GM12865 (cell line): Measurements from ENCODE around the gene SEMA6C.
"Not testable (repeated sequence)": the region's sequence is repeated elsewhere in the genome, so short reads cannot be mapped to it uniquely, and the experiment has no call there.

Experiments used
- DNase-seq: peaks from one replicate; pipeline ENCODE4 v3.0.0; 2010; ENCODE audit warnings: low read depth
- H3K4me3 ChIP-seq: 2 replicates; pipeline ENCODE4 v1.5.1; 2011; ENCODE audit warnings: mild to moderate bottlenecking, low read depth, low read length, control low read depth
- CTCF ChIP-seq: IDR thresholded peaks from 2 replicates; pipeline ENCODE4 v1.5.1; 2011; ENCODE audit warnings: low read length, control low read depth, low read depth, inconsistent platforms; ENCODE audit not compliant: insufficient read depth; ENCODE audit errors: missing control alignments

Gene SEMA6C

GRCh38 chr1:151098126-151098525 is 48.3 kb downstream of the SEMA6C start:
- H3K4me3 ChIP-seq: no peak overlapping the region
- DNase-seq: no peak
- TF ChIP-seq CTCF: no peak

- H3K4me3 ChIP-seq, DNase-seq: not testable (repeated sequence)
These were observed 49.0 kb downstream of the SEMA6C start for GRCh38 chr1:151097426-151097825.

GRCh38 chr1:151085953-151086559 is 60.4 kb downstream of the SEMA6C start:
- no peak for TF ChIP-seq CTCF

More at GRCh38 chr1:151085953-151086559, 60.4 kb downstream of the SEMA6C start:
- DNase-seq: no peak
- no peak overlapping the region for H3K4me3 ChIP-seq
